ENCODE measurements around the gene HERC4. TPM values are rescaled to one million over a fixed set of nuclear protein-coding genes. Genes with fewer than 3 reads are reported as not detected.
A peak's percentile ranks its signal among the peaks of the same experiment; 100 is the strongest.

The HERC4 gene
- total RNA-seq, 2 experiments from 2014 or later, result 39.5 to 50.8 TPM

DNA sequence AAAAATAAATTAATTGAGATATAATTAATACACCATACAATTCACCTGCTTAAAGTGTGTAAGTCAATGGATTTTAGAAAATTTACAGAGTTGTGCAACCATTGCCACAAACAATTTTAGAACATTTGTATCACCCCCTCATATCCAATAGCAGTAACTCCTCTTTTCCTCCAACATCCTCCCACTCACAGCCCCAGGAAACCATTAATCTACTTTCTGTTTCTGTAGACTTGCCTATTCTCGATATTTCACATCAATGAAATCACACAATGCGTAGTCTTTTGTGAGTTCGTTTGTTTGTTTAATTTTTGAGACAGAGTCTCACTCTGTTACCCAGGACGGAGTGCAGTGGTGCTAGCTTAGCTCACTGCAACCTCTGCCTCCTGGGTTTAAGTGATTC lies 13.7 kb upstream of the HERC4 start:
- no peaks in the 10 kb centered on the region for H3K9me3 Mint-ChIP-seq (ENCODE audit: low read depth)
- CTCF ChIA-PET, result no interaction called here
- intact Hi-C loops (cut with DNase I, micrococcal nuclease), result loop anchor here in 1 of 2 experiments (5.0 kb wide), 1 partner anchor 69 kb away; no protein-coding TSS in a partner anchor
- ATAC-seq (peak; percentile 90), DNase-seq (peak; percentile 33)
- POLR2A ChIA-PET, result interaction anchor here (0.6 kb wide), 1 partner anchor 21 kb away, joined by 4 read pairs; no protein-coding TSS in a partner anchor
- peaks cover 9% of the 10 kb centered on the region for H3K4me1 Mint-ChIP-seq
- H3K27me3 Mint-ChIP-seq, result peaks cover 4% of the 10 kb centered on the region
- no peak overlapping the region for H3K27ac Mint-ChIP-seq
- no peaks in the 10 kb centered on the region for H3K36me3 Mint-ChIP-seq (ENCODE audit: low read depth)
- peak overlapping the region; percentile 10 for H3K4me3 Mint-ChIP-seq

- Mint-ChIP-seq H3K36me3 (ENCODE audit: low read depth) (no peaks in the 10 kb centered on the region), H3K9me3 (ENCODE audit: low read depth) (no peaks in the 10 kb centered on the region), H3K4me1 (peaks cover 9% of the 10 kb centered on the region), H3K4me3 (no peak overlapping the region), H3K27me3 (peaks cover 4% of the 10 kb centered on the region), H3K27ac (no peak overlapping the region)
- POLR2A ChIA-PET, result no interaction called here
- DNase-seq (no peak), ATAC-seq (no peak)
- intact Hi-C loops (cut with DNase I, micrococcal nuclease), result loop anchor here in 1 of 2 experiments (5.0 kb wide), 1 partner anchor 69 kb away; no protein-coding TSS in a partner anchor
- CTCF ChIA-PET, result interaction anchor here (0.9 kb wide), 1 partner anchor 69 kb away, joined by 3 read pairs; no protein-coding TSS in a partner anchor
These were observed 12.8 kb upstream of the HERC4 start for GRCh38 chr10:68087685-68088401.

DNA sequence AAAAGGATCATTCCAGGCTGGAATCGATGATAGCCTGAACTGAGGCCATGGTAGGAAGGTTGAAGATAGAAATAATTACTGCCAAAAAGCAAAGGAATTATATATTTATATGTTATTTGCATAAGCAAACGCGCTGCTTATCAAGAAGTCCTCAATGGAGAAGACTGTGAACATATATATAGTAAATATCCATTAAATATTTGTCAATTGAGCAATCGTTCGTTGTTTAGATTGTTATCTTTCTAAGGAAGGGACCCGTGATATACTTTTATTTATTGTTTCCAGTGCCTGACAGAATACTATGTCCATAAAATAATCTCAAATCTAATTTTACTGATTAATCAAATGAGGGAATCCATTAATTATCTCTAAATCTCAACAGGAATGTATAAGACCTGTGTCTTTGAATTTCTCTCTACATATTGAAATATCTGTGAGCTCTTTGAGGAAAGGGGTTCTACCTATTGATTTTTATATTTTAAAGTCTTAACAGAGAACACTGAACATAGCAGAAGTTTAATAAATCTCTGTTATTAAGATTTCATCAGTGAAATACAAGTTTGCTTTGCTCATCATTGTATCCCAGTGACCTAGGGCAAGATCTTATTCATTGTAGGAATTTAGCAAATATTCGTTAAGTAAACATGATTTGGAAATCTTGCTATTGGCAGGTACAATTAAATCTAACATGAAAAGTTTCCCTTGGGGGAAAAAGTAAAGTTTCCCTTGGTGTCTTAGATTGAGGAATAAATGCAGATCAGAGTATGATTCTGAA lies 12.0 kb upstream of the HERC4 start:
- Mint-ChIP-seq H3K36me3 (ENCODE audit: low read depth) (no peaks in the 10 kb centered on the region), H3K27ac (no peak overlapping the region), H3K9me3 (ENCODE audit: low read depth) (no peaks in the 10 kb centered on the region), H3K4me1 (peaks cover 9% of the 10 kb centered on the region), H3K4me3 (no peak overlapping the region), H3K27me3 (peaks cover 7% of the 10 kb centered on the region)
- ATAC-seq, result no peak
- ChIA-PET CTCF (interaction anchor here (0.7 to 1.2 kb wide), 2 partner anchors 15 to 1128 kb away, joined by 3 read pairs; no protein-coding TSS in a partner anchor), POLR2A (no interaction called here)
- DNase-seq, result no peak
- intact Hi-C loops (cut with DNase I, micrococcal nuclease), result loop anchor here in 1 of 2 experiments (5.0 kb wide), 1 partner anchor 70 kb away; no protein-coding TSS in a partner anchor

- no peak overlapping the region for H3K4me3 Mint-ChIP-seq
- POLR2A ChIA-PET, result no interaction called here
These were observed 10.9 kb upstream of the HERC4 start for GRCh38 chr10:68086011-68086410.

GRCh38 chr10:68084469-68084868 lies 9.4 kb upstream of the HERC4 start:
- peaks cover 7% of the 10 kb centered on the region for H3K27me3 Mint-ChIP-seq
- intact Hi-C loops (cut with DNase I, micrococcal nuclease), result loop anchor here in 1 of 2 experiments (2.0 kb wide), 1 partner anchor 72 kb away; no protein-coding TSS in a partner anchor
- H3K9me3 Mint-ChIP-seq (ENCODE audit: low read depth), result no peaks in the 10 kb centered on the region
- no peak overlapping the region for H3K27ac Mint-ChIP-seq
- ChIA-PET CTCF (interaction anchor here (0.7 to 1.0 kb wide), 3 partner anchors 24 to 241 kb away, joined by 3 to 4 read pairs (median 3); no protein-coding TSS in a partner anchor), POLR2A (no interaction called here)
- H3K36me3 Mint-ChIP-seq (ENCODE audit: low read depth), result no peaks in the 10 kb centered on the region
- no peak for ATAC-seq
- H3K4me1 Mint-ChIP-seq, result peaks cover 9% of the 10 kb centered on the region
- H3K4me3 Mint-ChIP-seq, result no peak overlapping the region
- no peak for DNase-seq

More at GRCh38 chr10:68086011-68086410, 10.9 kb upstream of the HERC4 start:
- H3K36me3 Mint-ChIP-seq (ENCODE audit: low read depth), result no peaks in the 10 kb centered on the region
- peaks cover 7% of the 10 kb centered on the region for H3K27me3 Mint-ChIP-seq
- H3K9me3 Mint-ChIP-seq (ENCODE audit: low read depth), result no peaks in the 10 kb centered on the region
- no peak for DNase-seq
- H3K4me1 Mint-ChIP-seq, result peaks cover 9% of the 10 kb centered on the region
- no peak for ATAC-seq
- CTCF ChIA-PET, result interaction anchor here (0.9 to 1.2 kb wide), 2 partner anchors 14 to 69 kb away, joined by 3 read pairs; no protein-coding TSS in a partner anchor
- intact Hi-C loops (cut with DNase I, micrococcal nuclease), result loop anchor here in 1 of 2 experiments (5.0 kb wide), 1 partner anchor 71 kb away; no protein-coding TSS in a partner anchor
- H3K27ac Mint-ChIP-seq, result no peak overlapping the region

DNA sequence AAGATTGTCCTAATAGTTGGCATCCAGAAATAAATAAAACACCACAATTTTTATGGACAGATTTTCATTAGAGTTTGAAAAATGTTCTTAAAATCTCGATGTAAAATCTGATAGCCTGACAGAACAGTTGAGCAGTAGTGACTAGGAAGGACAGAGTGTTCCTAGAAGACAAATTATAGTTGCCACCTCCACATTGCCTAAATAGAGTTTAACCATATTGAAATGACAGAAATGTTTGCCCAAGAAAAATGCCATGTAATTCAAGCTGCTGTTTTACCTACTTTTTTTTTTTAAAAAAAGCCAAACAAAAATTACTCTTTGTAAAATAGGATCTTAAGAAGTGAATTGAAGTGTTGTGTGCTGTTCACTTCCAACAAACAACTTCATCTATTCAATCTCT lies 8.9 kb upstream of the HERC4 start:
- Mint-ChIP-seq H3K36me3 (ENCODE audit: low read depth) (no peaks in the 10 kb centered on the region), H3K4me3 (no peak overlapping the region), H3K27ac (no peak overlapping the region), H3K27me3 (peaks cover 7% of the 10 kb centered on the region), H3K4me1 (peaks cover 7% of the 10 kb centered on the region), H3K9me3 (ENCODE audit: low read depth) (no peaks in the 10 kb centered on the region)
- intact Hi-C loops (cut with DNase I, micrococcal nuclease), result loop anchor here in 1 of 2 experiments (2.0 kb wide), 1 partner anchor 73 kb away; no protein-coding TSS in a partner anchor
- CTCF ChIA-PET, result interaction anchor here (0.7 to 1.0 kb wide), 3 partner anchors 24 to 242 kb away, joined by 3 to 4 read pairs (median 3); no protein-coding TSS in a partner anchor
- POLR2A ChIA-PET, result no interaction called here
- DNase-seq (no peak), ATAC-seq (no peak)

DNA sequence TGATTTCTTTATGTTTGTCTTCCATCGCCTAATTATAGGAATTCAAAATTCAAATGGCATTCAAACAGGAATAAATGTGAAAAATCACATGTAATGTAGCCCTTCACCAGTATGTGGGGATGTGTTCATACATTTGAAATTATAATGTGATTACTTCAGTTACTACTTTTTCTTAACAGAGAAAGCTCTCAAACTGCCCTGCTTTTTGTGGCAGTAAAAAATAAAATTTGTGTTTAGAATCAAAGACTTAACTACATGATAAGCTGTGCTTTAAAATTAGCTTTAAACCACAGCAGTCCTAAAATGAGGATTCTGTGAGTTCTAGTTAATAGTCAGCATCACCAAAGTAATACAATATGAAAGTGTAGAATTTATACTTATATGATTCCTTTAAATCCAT lies 7.8 kb upstream of the HERC4 start:
- ChIA-PET CTCF (interaction anchor here (0.7 to 1.7 kb wide), 4 partner anchors 11 to 228 kb away, joined by 3 to 4 read pairs (median 4); no protein-coding TSS in a partner anchor), POLR2A (no interaction called here)
- intact Hi-C loops (cut with DNase I, micrococcal nuclease), result no loop called here
- Mint-ChIP-seq H3K4me1 (no peaks in the 10 kb centered on the region), H3K9me3 (ENCODE audit: low read depth) (no peaks in the 10 kb centered on the region), H3K36me3 (ENCODE audit: low read depth) (no peaks in the 10 kb centered on the region), H3K27ac (no peak overlapping the region), H3K27me3 (peaks cover 7% of the 10 kb centered on the region), H3K4me3 (no peak overlapping the region)
- DNase-seq (no peak), ATAC-seq (no peak)

DNA sequence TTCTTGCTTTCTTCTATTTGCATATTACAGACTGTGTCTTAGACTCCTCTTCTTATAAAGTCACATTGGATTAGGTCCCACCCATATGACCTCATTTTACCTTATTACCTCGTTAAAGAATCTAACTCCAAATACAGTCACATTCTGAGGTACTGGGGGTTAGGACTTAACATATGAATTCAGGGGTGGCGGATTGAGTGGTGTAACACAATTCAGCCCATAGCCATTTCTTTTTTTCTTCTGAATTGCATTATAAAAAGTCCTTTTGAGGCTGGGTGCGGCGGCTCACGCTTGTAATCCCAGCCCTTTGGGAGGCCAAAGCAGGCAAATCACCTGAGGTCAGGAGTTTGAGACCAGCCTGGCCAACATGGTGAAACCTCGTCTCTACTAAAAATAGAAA lies 6.8 kb upstream of the HERC4 start:
- no peak for ATAC-seq
- Mint-ChIP-seq H3K4me1 (no peaks in the 10 kb centered on the region), H3K27ac (no peak overlapping the region), H3K4me3 (no peak overlapping the region), H3K27me3 (peaks cover 7% of the 10 kb centered on the region), H3K36me3 (ENCODE audit: low read depth) (no peaks in the 10 kb centered on the region), H3K9me3 (ENCODE audit: low read depth) (no peaks in the 10 kb centered on the region)
- CTCF ChIA-PET, result interaction anchor here (1.0 to 1.7 kb wide), 2 partner anchors 10 to 227 kb away, joined by 3 to 4 read pairs; no protein-coding TSS in a partner anchor
- no peak for DNase-seq
- intact Hi-C loops (cut with DNase I, micrococcal nuclease), result no loop called here
- POLR2A ChIA-PET, result no interaction called here

DNA sequence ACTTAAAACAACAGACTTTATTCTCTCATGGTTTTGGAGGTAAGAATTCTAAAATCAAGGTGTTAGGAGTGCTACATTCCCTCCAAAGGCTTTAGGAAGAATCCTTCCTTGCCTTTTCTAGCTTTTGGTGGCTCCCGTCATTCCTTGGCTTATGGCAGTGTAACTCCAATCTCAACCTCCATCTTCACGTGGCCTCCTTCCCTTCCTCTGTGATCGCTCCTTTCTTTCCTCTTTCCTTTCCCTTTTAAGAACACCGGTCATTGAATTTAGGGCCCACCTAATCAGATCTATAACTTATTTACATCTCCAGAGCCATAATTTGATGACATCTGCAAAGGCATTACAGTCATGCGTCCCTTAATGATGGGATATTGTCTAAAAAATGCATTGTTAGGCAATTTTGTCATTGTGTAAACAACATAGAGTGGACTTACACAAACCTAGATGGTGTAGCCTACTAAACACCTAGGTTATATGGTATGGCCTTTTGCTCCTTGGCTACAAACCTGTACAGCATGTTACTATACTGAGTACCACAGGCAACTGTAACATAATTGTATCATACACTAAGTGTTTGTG lies 5.9 kb upstream of the HERC4 start:
- ATAC-seq (no peak), DNase-seq (no peak)
- Mint-ChIP-seq H3K27me3 (peaks cover 5% of the 10 kb centered on the region), H3K4me3 (no peak overlapping the region), H3K27ac (no peak overlapping the region), H3K36me3 (ENCODE audit: low read depth) (no peaks in the 10 kb centered on the region), H3K9me3 (ENCODE audit: low read depth) (no peaks in the 10 kb centered on the region), H3K4me1 (no peaks in the 10 kb centered on the region)
- CTCF ChIA-PET, result no interaction called here
- intact Hi-C loops (cut with DNase I, micrococcal nuclease), result no loop called here
- POLR2A ChIA-PET, result no interaction called here

- peaks cover 5% of the 10 kb centered on the region for H3K4me1 Mint-ChIP-seq
- no peak for DNase-seq
- ChIA-PET POLR2A (no interaction called here), CTCF (no interaction called here)
- intact Hi-C loops (cut with DNase I, micrococcal nuclease), result loop anchor here (5.0 to 10.0 kb wide), 3 partner anchors 448 to 825 kb away; partner anchors contain the start of genes CCAR1 (in 1 of the 2), DDX50 (in 1 of the 2) and SLC25A16 (in 1 of the 2)
- no peak overlapping the region for H3K4me3 Mint-ChIP-seq
- no peak for ATAC-seq
- H3K9me3 Mint-ChIP-seq (ENCODE audit: low read depth), result no peaks in the 10 kb centered on the region
- no peaks in the 10 kb centered on the region for H3K36me3 Mint-ChIP-seq (ENCODE audit: low read depth)
- H3K27ac Mint-ChIP-seq, result no peak overlapping the region
- peaks cover 4% of the 10 kb centered on the region for H3K27me3 Mint-ChIP-seq
These were observed 4.4 kb upstream of the HERC4 start for GRCh38 chr10:68079434-68079833.

- intact Hi-C loops (cut with DNase I, micrococcal nuclease), result loop anchor here (5.0 to 10.0 kb wide), 3 partner anchors 450 to 828 kb away; partner anchors contain the start of genes CCAR1 (in 1 of the 2), DDX50 (in 1 of the 2) and SLC25A16 (in 1 of the 2)
- CTCF ChIA-PET, result interaction anchor here (0.7 to 1.2 kb wide), 2 partner anchors 154 to 221 kb away, joined by 3 read pairs; no protein-coding TSS in a partner anchor
These were observed 1.9 kb upstream of the HERC4 start for GRCh38 chr10:68077026-68077425.

More at GRCh38 chr10:68077026-68077425, 1.9 kb upstream of the HERC4 start:
- no peak overlapping the region for H3K27ac Mint-ChIP-seq
- peaks cover 16% of the 10 kb centered on the region for H3K4me1 Mint-ChIP-seq
- no peaks in the 10 kb centered on the region for H3K9me3 Mint-ChIP-seq (ENCODE audit: low read depth)
- ATAC-seq (no peak), DNase-seq (no peak)
- H3K27me3 Mint-ChIP-seq, result no peaks in the 10 kb centered on the region
- POLR2A ChIA-PET, result no interaction called here
- H3K36me3 Mint-ChIP-seq (ENCODE audit: low read depth), result peaks cover 8% of the 10 kb centered on the region
- no peak overlapping the region for H3K4me3 Mint-ChIP-seq

Measured in activated CD4-positive, alpha-beta T cell treated with anti-CD3 and anti-CD28 coated beads for 36 hours (primary cell).